Activated CD4-positive, alpha-beta T cell treated with anti-CD3 and anti-CD28 coated beads for 24 hours (primary cell): ENCODE results near the gene SUCLA2.
A peak's percentile ranks its signal among the peaks of the same experiment; 100 is the strongest.
"Not testable (repeated sequence)": the region's sequence is repeated elsewhere in the genome, so short reads cannot be mapped to it uniquely, and the experiment has no call there.

Experiments used
- DNase-seq, 2 donors: peaks; one replicate each; pipeline ENCODE4 v3.0.0-alpha.2; 2020; ENCODE audit warnings: low read depth in 2 of 2

The SUCLA2 gene

DNA sequence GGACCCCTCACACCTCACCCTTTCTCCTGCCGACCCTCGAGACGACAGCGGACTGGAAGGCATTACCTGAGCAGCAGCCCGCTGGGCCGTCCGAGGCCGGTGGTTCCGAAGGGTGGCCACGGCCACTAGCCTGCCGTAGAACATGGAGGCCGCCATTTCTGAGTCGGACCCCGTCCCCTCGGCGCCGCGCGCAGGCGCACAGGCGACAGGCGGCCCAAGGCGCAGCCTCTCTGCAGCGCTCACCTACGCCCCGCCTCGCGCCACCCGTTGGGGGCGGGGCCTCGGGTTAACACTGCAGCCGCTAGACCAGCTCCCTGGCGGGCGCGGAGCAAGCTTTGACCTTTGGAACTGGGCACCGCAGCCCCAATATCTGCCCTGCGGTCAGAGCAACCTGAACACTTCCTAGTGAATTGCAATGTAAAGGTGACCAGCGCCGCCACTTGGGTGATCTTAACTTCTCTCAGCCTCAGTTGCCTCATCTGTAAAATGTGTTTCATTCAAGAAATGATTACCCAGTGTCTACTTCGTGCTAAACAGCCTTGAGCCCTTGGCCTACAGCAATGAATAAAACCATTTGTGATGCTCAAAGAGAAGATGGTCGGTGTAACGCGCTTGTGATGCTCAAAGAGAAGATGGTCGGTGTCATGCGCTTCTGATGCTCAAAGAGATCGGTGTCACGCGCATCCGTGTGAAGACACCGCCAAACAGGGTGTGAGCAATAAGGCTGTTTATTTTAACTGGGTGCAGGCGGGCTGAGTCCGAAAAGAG is at the start of gene SUCLA2:
TSS of gene SUCLA2 (minus strand) at position 160 of the 768 bp plus-strand sequence. CDS start at position 156, 4 bp downstream.
- DNase-seq, result peak; percentile 84 to 89

DNA sequence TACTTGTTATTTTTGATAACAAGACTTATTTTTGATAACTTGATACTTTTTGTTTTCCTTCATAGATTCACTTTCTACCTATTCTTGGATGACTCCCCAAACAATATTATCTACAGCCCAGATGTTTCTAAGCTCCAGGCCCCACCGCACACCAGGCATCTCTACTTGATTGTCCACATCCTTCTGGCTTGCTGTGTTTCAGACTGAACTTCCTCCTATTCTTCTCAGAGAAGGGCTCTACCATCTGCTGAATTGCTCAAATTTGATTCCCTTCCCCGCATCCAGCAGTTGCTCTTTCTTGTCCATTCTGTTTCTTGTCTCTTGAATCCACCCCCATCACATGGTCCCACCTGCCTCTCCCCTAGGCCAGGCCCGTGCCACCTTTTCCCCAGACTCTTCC is 49.5 kb upstream of the SUCLA2 start:
- no peak for DNase-seq

- DNase-seq, result no peak
These were observed 42.9 kb upstream of the SUCLA2 start for GRCh38 chr13:48043789-48044503.

DNA sequence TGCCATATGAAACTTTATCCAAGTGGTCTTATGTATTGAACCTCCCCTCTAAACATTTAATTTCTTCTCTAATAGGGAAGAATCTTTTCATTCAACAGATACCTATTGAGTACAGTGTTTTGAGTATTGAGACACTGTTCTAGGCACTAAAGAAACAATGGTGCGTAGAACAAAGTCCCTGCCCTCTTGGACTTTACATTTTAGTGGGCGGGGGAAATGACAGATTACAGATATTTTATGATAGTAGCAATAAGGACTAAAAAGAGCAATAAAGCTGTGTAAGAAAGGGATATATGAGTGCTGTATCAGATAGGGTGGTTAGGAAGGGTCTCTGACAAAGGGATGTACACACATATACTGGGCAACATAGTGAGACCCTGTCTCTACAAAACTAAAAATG is 41.8 kb upstream of the SUCLA2 start:
- no peak for DNase-seq

GRCh38 chr13:48040896-48041295 is 39.8 kb upstream of the SUCLA2 start:
- no peak for DNase-seq

- no peak for DNase-seq
These were observed 39.0 kb upstream of the SUCLA2 start for GRCh38 chr13:48040049-48040448.

DNA sequence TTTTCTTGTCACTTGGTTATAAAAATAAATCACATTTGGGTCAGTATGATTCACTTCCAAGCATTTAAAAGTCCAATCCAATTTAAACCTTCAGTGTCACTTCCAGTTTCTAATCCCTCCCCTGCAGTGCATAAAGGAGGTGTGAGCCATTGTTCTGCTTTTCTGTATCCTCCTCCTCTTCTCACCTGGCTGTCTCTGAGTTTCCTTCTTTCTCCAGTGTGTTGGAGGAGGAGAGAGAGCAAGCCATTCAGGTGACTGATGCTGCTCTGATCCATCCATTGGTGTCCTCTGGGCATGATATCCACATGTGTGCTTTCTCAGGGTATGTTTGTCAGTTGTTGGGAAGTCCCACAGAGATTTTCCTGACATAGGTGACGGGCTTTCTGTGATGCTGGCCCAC is 37.7 kb upstream of the SUCLA2 start:
- no peak for DNase-seq

GRCh38 chr13:48037346-48038173 is 36.5 kb upstream of the SUCLA2 start, which contains the start of gene NUDT15:
Gene NUDT15, plus strand, starts transcription at chr13:48037726. Its CDS starts 21 bp downstream, at chr13:48037747.
- DNase-seq, result peak; percentile 89 to 91

GRCh38 chr13:48029859-48030258 is 28.8 kb upstream of the SUCLA2 start:
- no peak for DNase-seq

GRCh38 chr13:48028066-48028465 is 27.0 kb upstream of the SUCLA2 start:
- no peak for DNase-seq

GRCh38 chr13:48019796-48020195 is 18.7 kb upstream of the SUCLA2 start:
- DNase-seq, result no peak

DNA sequence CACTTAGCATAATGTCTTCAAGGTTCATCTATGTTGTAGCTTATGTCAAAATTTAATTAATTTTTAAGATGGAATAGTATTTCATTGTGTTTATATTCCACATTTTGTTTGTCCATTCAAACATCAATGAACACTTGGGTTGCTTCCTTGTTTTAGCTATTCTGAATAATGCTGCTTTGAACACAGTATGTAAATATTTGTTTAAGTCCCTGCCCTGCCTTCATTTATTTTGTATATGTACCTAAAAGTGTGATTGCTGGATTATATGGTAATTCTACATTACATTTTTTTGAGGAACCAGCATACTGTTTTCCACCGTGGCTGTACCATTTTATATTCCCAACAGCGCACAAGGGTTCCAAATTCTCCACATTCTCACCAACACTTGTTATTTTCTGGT is 17.6 kb upstream of the SUCLA2 start:
- no peak for DNase-seq

GRCh38 chr13:48014359-48014758 is 13.3 kb upstream of the SUCLA2 start:
- DNase-seq, result no peak

DNA sequence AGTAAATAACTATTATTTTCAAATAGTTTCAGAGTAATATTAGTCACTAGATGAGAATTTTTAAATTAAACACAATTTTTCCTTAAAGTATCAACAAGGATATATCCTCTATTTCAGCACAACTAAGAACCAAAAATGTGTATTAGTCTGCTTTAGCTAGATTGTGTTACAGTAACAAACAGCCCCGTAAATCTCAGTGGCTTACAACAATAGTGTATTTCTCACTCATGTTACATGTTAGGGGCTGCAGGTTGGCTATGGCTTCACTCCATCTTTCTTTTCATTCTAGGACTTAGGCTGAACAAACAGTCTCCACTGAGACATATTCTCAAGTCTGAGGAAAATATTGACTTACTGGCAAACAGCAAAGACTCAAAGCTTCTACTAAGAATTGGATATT is 11.6 kb upstream of the SUCLA2 start:
- no peak for DNase-seq

DNA sequence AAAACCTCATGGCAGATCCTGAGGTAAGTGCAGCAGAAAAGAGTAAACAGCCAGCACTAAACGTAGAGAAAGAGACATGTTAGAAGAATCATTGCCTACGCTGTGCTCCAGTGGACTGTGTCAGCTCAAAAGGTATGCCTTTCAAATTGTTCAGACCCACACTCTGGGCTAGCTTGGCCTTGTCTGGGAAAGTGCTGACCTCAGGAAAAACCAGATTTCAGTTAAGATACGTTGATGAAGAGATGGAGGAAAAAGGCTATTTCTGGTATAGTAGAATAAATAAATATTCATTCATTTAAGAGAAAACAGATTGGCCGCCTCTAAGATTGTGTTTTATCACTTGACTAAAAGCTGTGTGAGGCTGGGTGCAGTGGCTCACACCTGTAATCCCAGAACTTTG is 9.6 kb upstream of the SUCLA2 start:
- DNase-seq, result no peak

- no peak for DNase-seq
These were observed 8.2 kb upstream of the SUCLA2 start for GRCh38 chr13:48009284-48009683.

DNA sequence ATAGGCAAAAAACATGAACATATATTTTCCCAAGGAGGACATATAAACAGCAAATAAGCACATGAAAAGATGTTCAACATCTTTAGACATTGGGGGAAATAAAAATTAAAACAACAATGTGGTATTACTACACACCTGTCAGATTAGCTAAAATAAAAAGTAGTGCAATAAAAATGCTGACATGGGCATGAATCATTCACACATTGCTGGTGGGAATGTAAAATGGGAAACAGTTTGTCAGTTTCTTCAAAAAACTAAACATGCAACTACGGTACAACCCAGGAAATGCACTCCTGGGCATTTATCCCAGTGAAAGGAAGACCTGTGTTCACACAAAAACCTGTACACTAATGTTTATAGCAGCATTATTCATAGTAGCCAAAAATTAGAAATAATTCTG is 5.3 kb upstream of the SUCLA2 start:
- DNase-seq, result no peak

- no peak for DNase-seq
These were observed 3.1 kb upstream of the SUCLA2 start for GRCh38 chr13:48004201-48004600.

DNA sequence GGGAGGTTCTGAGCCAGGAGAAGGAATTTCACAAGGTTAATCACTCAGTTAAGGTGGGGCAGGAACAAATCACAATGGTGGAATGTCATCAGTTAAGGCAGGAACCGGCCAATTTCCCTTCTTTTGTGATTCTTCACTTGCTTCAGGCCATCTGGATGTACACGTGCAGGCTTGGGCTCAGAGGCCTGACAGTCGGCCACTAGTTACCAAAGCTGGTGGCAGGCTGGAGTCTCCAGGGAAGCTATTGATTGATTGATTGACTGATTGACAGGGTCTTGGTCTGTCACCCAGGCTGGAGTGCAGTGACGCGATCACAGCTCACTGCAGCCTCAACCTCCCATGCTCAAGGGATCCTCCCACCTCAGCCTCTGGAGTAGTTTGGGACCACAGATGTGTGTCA is 926 bp upstream of the SUCLA2 start:
- DNase-seq, result not testable (repeated sequence)

GRCh38 chr13:48000559-48001113 is 437 bp downstream of the SUCLA2 start:
- peak in 1 of 2 donors; percentile 3 for DNase-seq

DNA sequence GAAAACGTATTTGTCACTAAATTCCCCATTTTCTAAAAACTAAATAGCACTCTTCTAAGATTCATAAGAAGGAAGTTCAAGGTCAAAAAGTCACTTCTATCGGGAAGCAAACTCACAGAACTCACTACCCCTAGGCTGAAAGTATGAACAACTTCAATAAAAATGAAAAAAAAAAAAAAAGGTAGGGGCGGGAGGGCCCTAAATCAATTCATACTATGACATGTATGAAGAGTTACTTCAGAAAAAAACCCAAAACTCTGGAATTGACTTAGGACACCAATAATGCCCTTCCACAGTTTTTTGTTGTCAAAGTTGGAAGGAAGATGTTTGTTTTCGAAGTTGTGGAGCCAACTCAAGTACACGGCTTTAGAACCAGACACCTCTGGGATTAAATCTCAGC is 1.1 kb downstream of the SUCLA2 start:
- no peak for DNase-seq

- no peak for DNase-seq
These were observed 3.7 kb downstream of the SUCLA2 start for GRCh38 chr13:47997384-47997783.
